GM12891 (cell line): ENCODE data around the gene SLC36A1.

Experiments used
- PAX5 ChIP-seq: IDR thresholded peaks from 2 replicates; pipeline ENCODE4 v1.6.1; 2011; ENCODE audit warnings: low read length, moderate library complexity, mild to moderate bottlenecking; ENCODE audit not compliant: insufficient read depth, severe bottlenecking
- POLR2A ChIP-seq: IDR thresholded peaks from 2 replicates; pipeline ENCODE4 v1.6.1; 2011; ENCODE audit warnings: low read depth, low read length, control low read depth
- POLR2AphosphoS5 ChIP-seq: IDR thresholded peaks from 2 replicates; pipeline ENCODE4 v1.6.1; 2011; ENCODE audit warnings: low read depth, low read length, control low read depth
- POU2F2 ChIP-seq: IDR thresholded peaks from 2 replicates; pipeline ENCODE4 v1.6.1; 2011; ENCODE audit warnings: low read depth, mild to moderate bottlenecking, control low read depth, low read length, moderate library complexity
- SPI1 ChIP-seq: IDR thresholded peaks from 2 replicates; pipeline ENCODE4 v1.6.1; 2011; ENCODE audit warnings: low read depth, low read length, control low read depth
- TAF1 ChIP-seq: IDR thresholded peaks from 2 replicates; pipeline ENCODE4 v1.6.1; 2011; ENCODE audit warnings: low read depth, low read length, control low read depth

- TF ChIP-seq POLR2AphosphoS5: no peak
- TF ChIP-seq TAF1: no peak
- TF ChIP-seq POLR2A: no peak
- no peak for TF ChIP-seq POU2F2
- no peak for TF ChIP-seq SPI1
- TF ChIP-seq PAX5: no peak
Observed at GRCh38 chr5:151499501-151500035, 52.2 kb downstream of the SLC36A1 start.
